Endodermal cell (in vitro differentiated cells): ENCODE measurements around the gene GNAO1. TPM values are rescaled to one million over a fixed set of nuclear protein-coding genes. Genes with fewer than 3 reads are reported as not detected.

Source experiments
- DNase-seq: peaks from one replicate; pipeline ENCODE4 v3.0.0-alpha.2; 2017
- H3K27ac ChIP-seq: 2 replicates; pipeline ENCODE4 v1.5.1; 2013; ENCODE audit warnings: mild to moderate bottlenecking, low read depth, low read length, moderate library complexity
- H3K27me3 ChIP-seq: 2 replicates; pipeline ENCODE4 v1.6.1; 2013; ENCODE audit warnings: mild to moderate bottlenecking, low read length, moderate library complexity; ENCODE audit not compliant: insufficient read depth, control insufficient read depth, poor library complexity, severe bottlenecking
- H3K36me3 ChIP-seq: 2 replicates; pipeline ENCODE4 v1.7.0; 2013; ENCODE audit warnings: mild to moderate bottlenecking, low read length, moderate library complexity; ENCODE audit not compliant: control insufficient read depth, insufficient read depth
- H3K4me1 ChIP-seq: one replicate; pipeline ENCODE4 v1.7.0; 2013; ENCODE audit warnings: low read length; ENCODE audit not compliant: control insufficient read depth, insufficient read depth
- H3K4me3 ChIP-seq: 2 replicates; pipeline ENCODE4 v1.5.1; 2013; ENCODE audit warnings: mild to moderate bottlenecking, low read length, moderate library complexity
- H3K9ac ChIP-seq: 2 replicates; pipeline ENCODE4 v1.6.1; 2013; ENCODE audit warnings: mild to moderate bottlenecking, low read length, moderate library complexity; ENCODE audit not compliant: poor library complexity, severe bottlenecking; ENCODE audit errors: extremely low read depth
- H3K9me3 ChIP-seq: 2 replicates; pipeline ENCODE4 v1.6.1; 2013; ENCODE audit warnings: mild to moderate bottlenecking, low read length, moderate library complexity; ENCODE audit not compliant: control insufficient read depth
- H3K27ac Mint-ChIP-seq: 2 replicates; pipeline ENCODE4 v1.8.0; 2020; ENCODE audit warnings: mixed read lengths
- H3K27me3 Mint-ChIP-seq: 2 replicates; pipeline ENCODE4 v1.8.0; 2021; ENCODE audit warnings: mild to moderate bottlenecking, mixed read lengths; ENCODE audit not compliant: insufficient read depth
- H3K36me3 Mint-ChIP-seq: 2 replicates; pipeline ENCODE4 v1.8.0; 2020; ENCODE audit warnings: low read depth, mixed read lengths
- H3K4me1 Mint-ChIP-seq: 2 replicates; pipeline ENCODE4 v1.8.0; 2020; ENCODE audit warnings: mixed read lengths
- H3K4me3 Mint-ChIP-seq: 2 replicates; pipeline ENCODE4 v1.8.0; 2020; ENCODE audit warnings: mild to moderate bottlenecking, moderate library complexity, mixed read lengths
- H3K9me3 Mint-ChIP-seq: 2 replicates; pipeline ENCODE4 v1.8.0; 2020; ENCODE audit warnings: mild to moderate bottlenecking, mixed read lengths
- WGBS, 2 experiments: methylation state at CpG; one replicate each; pipeline versions ENCODE4 v1.1.5 to v1.1.7; 2013; ENCODE audit warnings: missing lambda C conversion rate in 2 of 2, mixed read lengths in 1 of 2; ENCODE audit not compliant: insufficient coverage in 1 of 2, insufficient read length in 1 of 2; 5-methylcytosine and 5-hydroxymethylcytosine counted together
- total RNA-seq, 2 donors: library from RNA; stranded (reverse); fragmentation: NEBNext Ultra II Directional in 1 of 2; extraction: Animal tissue kit (Norgen Biotek cat#: 25700) in 1 of 2; gene quantifications; 2 replicates in 1 of 2; 3 replicates in 1 of 2; pipeline ENCODE4 v1.2.1, GENCODE V29; 2021
- TF ChIP-seq, protein P1 (sequence below): fragments of 200-600 bp; sonication (generic); conservative IDR thresholded peaks from 2 replicates; pipeline ENCODE4 v1.5.0; 2021; ENCODE audit warnings: antibody characterized with exemption, mild to moderate bottlenecking

The GNAO1 gene
- total RNA-seq, 2 donors from 2014 or later: 2.7 to 7.1 TPM

DNA sequence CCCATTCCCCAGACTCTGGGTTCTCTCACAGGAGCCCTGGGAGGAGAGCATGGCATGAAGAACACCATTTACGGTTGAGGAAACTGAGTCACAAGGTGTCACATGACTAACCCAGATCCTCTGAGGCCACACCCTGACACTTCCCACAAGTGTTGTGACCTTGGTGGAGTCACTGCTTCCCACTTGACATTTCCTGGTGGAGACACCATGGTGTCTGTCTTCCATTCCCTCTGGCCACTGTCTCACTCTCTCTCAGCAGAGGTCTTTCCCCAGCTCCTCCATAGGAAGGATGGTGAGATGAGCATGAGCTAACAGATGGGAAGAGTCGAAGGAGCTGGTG is 116.2 kb downstream of the GNAO1 start:
- Mint-ChIP-seq H3K4me3 (no peak overlapping the region), H3K4me1 (peaks cover 21% of the 10 kb centered on the region), H3K27ac (no peak overlapping the region), H3K36me3 (no peaks in the 10 kb centered on the region), H3K9me3 (no peaks in the 10 kb centered on the region), H3K27me3 (peaks cover 35% of the 10 kb centered on the region)
- TF ChIP-seq, protein P1, sequence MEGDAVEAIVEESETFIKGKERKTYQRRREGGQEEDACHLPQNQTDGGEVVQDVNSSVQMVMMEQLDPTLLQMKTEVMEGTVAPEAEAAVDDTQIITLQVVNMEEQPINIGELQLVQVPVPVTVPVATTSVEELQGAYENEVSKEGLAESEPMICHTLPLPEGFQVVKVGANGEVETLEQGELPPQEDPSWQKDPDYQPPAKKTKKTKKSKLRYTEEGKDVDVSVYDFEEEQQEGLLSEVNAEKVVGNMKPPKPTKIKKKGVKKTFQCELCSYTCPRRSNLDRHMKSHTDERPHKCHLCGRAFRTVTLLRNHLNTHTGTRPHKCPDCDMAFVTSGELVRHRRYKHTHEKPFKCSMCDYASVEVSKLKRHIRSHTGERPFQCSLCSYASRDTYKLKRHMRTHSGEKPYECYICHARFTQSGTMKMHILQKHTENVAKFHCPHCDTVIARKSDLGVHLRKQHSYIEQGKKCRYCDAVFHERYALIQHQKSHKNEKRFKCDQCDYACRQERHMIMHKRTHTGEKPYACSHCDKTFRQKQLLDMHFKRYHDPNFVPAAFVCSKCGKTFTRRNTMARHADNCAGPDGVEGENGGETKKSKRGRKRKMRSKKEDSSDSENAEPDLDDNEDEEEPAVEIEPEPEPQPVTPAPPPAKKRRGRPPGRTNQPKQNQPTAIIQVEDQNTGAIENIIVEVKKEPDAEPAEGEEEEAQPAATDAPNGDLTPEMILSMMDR: no peak
- H3K36me3 ChIP-seq: no peaks in the 10 kb centered on the region
- 78 to 93% methylated on average over 1 to 2 of the region's 2 CpGs for WGBS, 2 experiments
- no peak overlapping the region for H3K4me3 ChIP-seq
- H3K27ac ChIP-seq: no peak overlapping the region
- no peaks in the 10 kb centered on the region for H3K27me3 ChIP-seq
- H3K4me1 ChIP-seq: peaks cover 17% of the 10 kb centered on the region
- H3K9me3 ChIP-seq: no peaks in the 10 kb centered on the region
- no peak for DNase-seq
- H3K9ac ChIP-seq: no peak overlapping the region

DNA sequence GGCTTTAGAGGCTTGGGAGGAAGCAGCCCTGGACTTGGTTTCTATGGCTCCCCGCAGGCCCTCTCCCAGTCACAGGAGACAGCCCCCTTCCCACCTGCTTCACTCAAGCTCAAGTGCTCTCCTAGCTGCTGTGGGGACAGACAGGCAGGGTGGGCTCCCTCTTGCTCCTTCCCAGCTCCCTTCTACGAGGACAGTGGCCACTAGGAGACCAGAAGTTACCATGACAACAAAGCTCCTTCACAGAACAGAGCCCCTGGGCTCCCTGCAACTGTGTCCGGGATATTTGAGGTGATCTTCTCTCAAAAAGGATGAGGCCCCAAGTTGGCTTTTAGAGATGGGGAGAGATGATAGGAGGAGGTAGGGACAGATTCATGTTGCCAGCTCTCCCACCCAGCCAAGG is 117.7 kb downstream of the GNAO1 start:
- H3K27ac Mint-ChIP-seq: no peak overlapping the region
- Histone ChIP-seq H3K4me3 (no peak overlapping the region), H3K9ac (no peak overlapping the region), H3K36me3 (no peaks in the 10 kb centered on the region), H3K9me3 (no peaks in the 10 kb centered on the region), H3K4me1 (peaks cover 17% of the 10 kb centered on the region), H3K27ac (no peak overlapping the region), H3K27me3 (no peaks in the 10 kb centered on the region)
- H3K27me3 Mint-ChIP-seq: peaks cover 22% of the 10 kb centered on the region
- no peak for DNase-seq
- H3K9me3 Mint-ChIP-seq: no peaks in the 10 kb centered on the region
- 84% methylated on average over 3 of the region's 3 CpGs; no CpG with 5 or more reads in 1 of the 2 experiments for WGBS, 2 experiments
- TF ChIP-seq, protein P1: peak; percentile 41
- peaks cover 21% of the 10 kb centered on the region for H3K4me1 Mint-ChIP-seq
- no peaks in the 10 kb centered on the region for H3K36me3 Mint-ChIP-seq
- H3K4me3 Mint-ChIP-seq: no peak overlapping the region

DNA sequence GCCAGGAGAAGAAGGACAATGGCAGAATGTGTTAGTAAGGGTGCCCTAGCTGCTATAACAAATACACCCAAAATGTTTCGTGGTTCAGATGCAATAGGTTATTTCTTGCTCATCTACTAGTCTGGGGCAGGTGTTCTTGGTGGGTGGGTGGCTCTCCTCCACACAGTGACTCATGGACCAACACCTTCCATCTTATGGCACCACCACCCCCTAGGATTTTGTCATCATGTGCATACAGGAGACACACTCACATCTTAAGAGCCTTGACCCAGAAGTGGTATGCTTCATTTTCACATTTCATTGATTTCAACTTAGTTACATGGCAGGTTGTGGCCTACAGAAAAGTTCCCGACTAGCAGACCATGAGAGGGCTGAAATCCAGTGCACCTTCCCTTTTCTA is 119.4 kb downstream of the GNAO1 start:
- H3K27ac Mint-ChIP-seq: no peak overlapping the region
- peaks cover 12% of the 10 kb centered on the region for H3K4me1 Mint-ChIP-seq
- no peak overlapping the region for H3K9ac ChIP-seq
- H3K9me3 ChIP-seq: no peaks in the 10 kb centered on the region
- H3K36me3 ChIP-seq: no peaks in the 10 kb centered on the region
- no peaks in the 10 kb centered on the region for H3K27me3 ChIP-seq
- H3K36me3 Mint-ChIP-seq: no peaks in the 10 kb centered on the region
- no peaks in the 10 kb centered on the region for H3K9me3 Mint-ChIP-seq
- no peak overlapping the region for H3K27ac ChIP-seq
- H3K27me3 Mint-ChIP-seq: peaks cover 12% of the 10 kb centered on the region
- WGBS, 2 experiments: 93% methylated on average over 2 of the region's 2 CpGs; no CpG with 5 or more reads in 1 of the 2 experiments
- H3K4me1 ChIP-seq: peaks cover 14% of the 10 kb centered on the region
- no peak for DNase-seq
- no peak overlapping the region for H3K4me3 ChIP-seq
- TF ChIP-seq, protein P1: no peak
- H3K4me3 Mint-ChIP-seq: no peak overlapping the region
